Gastroesophageal sphincter (tissue), 3 donors: ENCODE measurements around the gene CHCHD1.

Source experiments
- CTCF ChIP-seq, 4 experiments: fragments of 200-600 bp in 2 of 4; fragments of 450-650 bp in 2 of 4; sonication (generic) in 1 of 4; IDR thresholded peaks; one replicate each; pipeline ENCODE4 v1.5.1; 2017 to 2019; ENCODE audit warnings: antibody characterized with exemption in 4 of 4, mild to moderate bottlenecking in 2 of 4, moderate library complexity in 2 of 4
- POLR2A ChIP-seq, 2 donors: fragments of 450-650 bp; IDR thresholded peaks; one replicate each; pipeline ENCODE4 v1.6.1; 2017; ENCODE audit warnings: antibody characterized with exemption in 2 of 2, mild to moderate bottlenecking in 2 of 2, moderate library complexity in 1 of 2

- TF ChIP-seq CTCF (IDR thresholded peaks at IDR 0.05) (no peak), POLR2A (IDR thresholded peaks at IDR 0.05) (no peak)
These were observed 36.0 kb downstream of the CHCHD1 start for GRCh38 chr10:73817826-73818225.
